G401 (cell line): ENCODE data around the gene CNTN1. TPM values are rescaled to one million over a fixed set of nuclear protein-coding genes. Genes with fewer than 3 reads are reported as not detected.
"Not testable (repeated sequence)": the region's sequence is repeated elsewhere in the genome, so short reads cannot be mapped to it uniquely, and the experiment has no call there.

Experiments used
- DNase-seq: peaks from one replicate; pipeline ENCODE4 v3.0.0-alpha.2; 2015; ENCODE audit warnings: low spot score
- in situ Hi-C: cut with HindIII; loops from 2 replicates; pipeline ENCODE4 v1.10.0; 2016; ENCODE audit warnings: low sequenced_read_pairs, mixed read lengths
- total RNA-seq: library from RNA; depleted of rRNA; stranded (reverse); fragments of >200 nt; shearing (Covaris generic); gene quantifications from 2 replicates; pipeline ENCODE4 v1.2.3, GENCODE V29; 2014

CNTN1 gene
- total RNA-seq, 1 experiment from 2014 or later: not detected

GRCh38 chr12:41061192-41061591 is 369.0 kb downstream of the CNTN1 start:
- in situ Hi-C loops: no loop called here
- peak; percentile 78 for DNase-seq

GRCh38 chr12:41064411-41064810 is 372.2 kb downstream of the CNTN1 start:
- DNase-seq: no peak
- in situ Hi-C loops: no loop called here

GRCh38 chr12:41067941-41068645 is 375.9 kb downstream of the CNTN1 start:
- DNase-seq: no peak
- in situ Hi-C loops: no loop called here

DNA sequence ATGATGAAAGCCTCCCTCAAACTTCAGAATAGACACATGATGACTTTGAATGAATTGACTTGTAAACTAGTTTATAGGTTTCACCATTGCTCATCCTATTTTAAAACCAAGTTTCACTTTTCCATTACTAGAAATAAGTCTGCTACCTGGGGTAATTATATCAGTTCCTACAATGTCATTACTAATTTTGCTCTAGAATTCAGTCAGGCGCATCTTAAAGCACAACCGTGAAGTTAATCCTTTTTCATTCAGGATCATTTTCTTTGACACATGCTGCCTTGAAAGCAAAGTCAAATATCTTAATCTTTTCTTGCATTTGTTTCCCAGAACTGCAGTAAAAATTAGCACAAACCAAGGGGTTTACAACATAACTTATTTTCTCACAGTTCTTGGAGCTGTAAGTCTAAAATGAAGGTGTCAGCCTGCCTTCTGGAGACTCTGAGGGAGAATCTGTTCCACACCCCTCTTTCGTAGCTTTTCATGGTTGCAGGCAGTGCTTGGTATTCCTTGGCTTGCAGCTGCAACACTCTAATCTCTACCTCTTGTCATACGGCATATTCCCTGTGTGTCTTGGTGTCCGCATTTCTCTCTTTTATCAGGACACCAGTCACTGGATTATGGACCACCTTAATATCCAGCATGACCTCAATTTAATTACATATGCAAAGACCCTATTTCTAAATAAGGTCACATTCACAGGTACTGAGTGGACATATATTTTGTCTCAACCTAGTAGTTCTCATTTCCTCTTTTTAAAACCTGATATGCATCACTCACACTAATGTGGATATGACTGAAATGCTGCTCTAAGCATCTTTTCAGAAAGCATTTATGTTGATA is 381.6 kb downstream of the CNTN1 start:
- in situ Hi-C loops: no loop called here
- peak; percentile 62 for DNase-seq

GRCh38 chr12:41074473-41074769 is 382.2 kb downstream of the CNTN1 start:
- in situ Hi-C loops: no loop called here
- no peak for DNase-seq

- in situ Hi-C loops: no loop called here
- no peak for DNase-seq
Observed at GRCh38 chr12:41076114-41076513, 383.9 kb downstream of the CNTN1 start.

DNA sequence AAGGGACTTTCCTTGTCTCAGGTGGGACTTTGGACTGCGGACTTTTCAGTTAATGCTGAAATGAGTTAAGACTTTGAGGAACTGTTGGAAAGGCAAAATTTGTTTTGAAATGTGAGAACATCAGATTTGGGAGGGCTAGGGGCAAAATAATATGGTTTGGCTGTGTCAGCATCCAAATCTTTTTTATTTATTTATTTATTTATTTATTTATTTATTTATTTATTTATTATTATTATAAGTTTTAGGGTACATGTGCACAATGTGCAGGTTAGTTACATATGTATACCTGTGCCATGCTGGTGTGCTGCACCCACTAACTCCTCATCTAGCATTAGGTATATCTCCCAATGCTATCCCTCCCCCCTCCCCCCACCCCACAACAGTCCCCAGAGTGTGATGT is 389.0 kb downstream of the CNTN1 start:
- in situ Hi-C loops, DNase-seq: not testable (repeated sequence)

DNA sequence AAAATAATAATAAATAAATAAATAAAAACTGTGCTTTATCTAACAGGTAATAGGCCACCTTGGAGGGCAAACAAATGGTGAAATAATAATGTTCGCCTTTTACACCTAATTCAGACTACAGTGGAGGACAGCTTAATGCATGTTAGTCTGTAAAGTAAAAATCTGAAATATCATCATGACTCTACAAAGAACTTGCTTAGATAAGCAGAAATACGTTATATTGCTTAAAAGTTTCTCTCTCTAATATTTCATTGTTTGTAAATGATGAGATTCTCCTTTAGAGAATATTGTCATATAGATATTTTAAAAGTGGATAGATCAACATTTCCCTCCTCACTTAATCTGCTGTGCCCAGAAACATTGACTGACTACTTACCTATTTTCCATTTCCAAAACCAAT is 397.2 kb downstream of the CNTN1 start:
- in situ Hi-C loops: no loop called here
- no peak for DNase-seq

- no peak for DNase-seq
- in situ Hi-C loops: no loop called here
Observed at GRCh38 chr12:41092115-41092514, 399.9 kb downstream of the CNTN1 start.

DNA sequence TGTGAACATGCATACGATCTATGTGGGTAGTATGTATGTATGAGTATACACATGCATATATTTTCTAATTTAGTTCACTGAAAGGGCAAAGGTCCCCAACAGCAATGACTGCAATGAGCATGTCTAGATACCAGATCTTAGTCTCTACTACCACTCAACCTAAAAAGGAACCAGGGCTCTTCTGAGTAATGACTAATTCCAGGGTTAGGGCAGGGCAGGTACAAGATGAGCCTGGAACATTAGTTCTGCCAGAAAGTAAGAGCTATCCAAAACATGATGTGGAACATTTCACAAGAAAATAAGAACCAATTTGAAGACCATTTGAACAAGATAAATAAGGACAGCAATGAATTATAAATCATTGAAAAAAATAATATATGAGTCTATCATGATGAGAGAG is 404.6 kb downstream of the CNTN1 start:
- DNase-seq: no peak
- in situ Hi-C loops: no loop called here

DNA sequence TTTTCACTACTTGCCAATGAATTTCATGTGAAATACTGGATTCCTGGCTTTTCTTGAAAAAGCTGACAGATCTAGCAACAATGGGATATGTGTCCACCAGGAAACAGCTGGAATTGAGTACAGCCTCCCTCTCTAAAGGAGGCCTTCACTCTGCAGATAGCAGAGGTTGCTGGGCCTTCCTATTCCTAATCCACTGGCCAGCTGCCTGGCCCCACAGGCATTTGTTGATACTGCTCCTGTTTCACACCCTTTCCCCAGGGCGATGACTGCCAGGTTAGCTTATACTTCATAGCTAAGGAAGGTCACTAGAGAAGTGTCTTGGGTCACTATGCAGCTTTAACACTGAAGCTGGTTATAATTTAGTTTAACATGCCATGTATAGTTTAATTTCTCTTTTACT is 408.3 kb downstream of the CNTN1 start:
- in situ Hi-C loops: no loop called here

DNA sequence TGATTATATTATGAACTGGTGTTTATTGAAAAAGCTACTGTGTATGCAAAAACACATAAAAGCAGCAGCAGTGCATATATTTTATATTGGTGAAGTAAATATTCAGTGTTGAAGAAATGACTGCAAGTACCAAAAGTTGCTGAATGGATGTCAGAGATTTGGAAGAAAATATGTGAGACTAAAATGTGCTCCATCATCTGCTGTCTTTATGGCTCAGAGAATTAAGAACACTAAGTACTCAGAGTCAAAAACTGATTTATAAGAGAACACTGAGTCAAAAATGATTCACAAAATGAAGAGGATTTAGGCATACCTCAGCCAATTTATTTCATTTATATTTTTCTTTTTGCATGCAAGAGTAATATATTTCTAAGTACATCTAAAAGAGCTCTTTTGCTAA is 409.6 kb downstream of the CNTN1 start:
- no peak for DNase-seq
- in situ Hi-C loops: no loop called here

More for the DNA sequence above, 408.3 kb downstream of the CNTN1 start:
- DNase-seq: no peak

- in situ Hi-C loops: no loop called here
- DNase-seq: no peak
Observed at GRCh38 chr12:41103614-41104013, 411.4 kb downstream of the CNTN1 start.

GRCh38 chr12:41106315-41106714 is 414.1 kb downstream of the CNTN1 start:
- in situ Hi-C loops: no loop called here
- DNase-seq: no peak

- peak; percentile 20 for DNase-seq
- in situ Hi-C loops: no loop called here
Observed at GRCh38 chr12:41108032-41108431, 415.8 kb downstream of the CNTN1 start.

DNA sequence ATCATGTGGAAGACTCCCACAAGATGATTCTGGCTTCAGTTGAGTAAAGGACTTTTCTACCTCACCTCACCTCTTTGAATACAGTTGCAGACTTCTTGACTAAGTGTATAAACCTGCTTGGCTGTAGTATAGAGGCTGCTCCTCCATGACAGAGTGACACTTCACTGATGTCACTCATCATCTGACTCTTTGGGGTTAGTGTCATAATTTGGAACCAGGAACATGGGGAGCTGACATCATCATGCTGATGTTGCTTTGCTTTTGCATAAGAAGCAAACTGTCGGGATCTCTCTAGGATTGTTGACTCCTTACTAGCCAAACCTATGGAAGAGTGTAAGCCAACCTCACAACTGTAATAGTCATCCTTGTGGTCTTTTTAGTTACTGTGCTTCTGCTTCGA is 420.7 kb downstream of the CNTN1 start:
- in situ Hi-C loops: no loop called here

DNA sequence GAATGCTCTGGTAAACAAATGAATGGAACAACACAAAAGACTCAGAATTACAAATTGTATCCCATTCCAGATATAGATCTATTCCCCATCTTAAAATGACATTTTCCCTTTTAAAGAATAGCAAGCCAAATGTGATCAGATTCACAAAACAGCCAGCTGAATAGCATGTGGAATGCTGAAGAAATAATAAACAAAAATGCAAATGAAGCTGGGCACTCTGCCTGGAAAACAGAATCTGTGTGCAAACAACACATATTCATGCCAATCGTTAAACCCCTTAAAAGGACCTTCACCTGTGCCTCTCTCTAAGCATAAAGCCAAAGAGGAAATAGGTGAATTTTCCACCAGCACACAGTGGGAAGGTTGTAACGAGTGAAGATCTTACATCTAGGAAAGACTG is 428.0 kb downstream of the CNTN1 start:
- in situ Hi-C loops: no loop called here
- DNase-seq: peak; percentile 24

More for the DNA sequence above, 420.7 kb downstream of the CNTN1 start:
- no peak for DNase-seq

- in situ Hi-C loops: no loop called here
- DNase-seq: no peak
Observed at GRCh38 chr12:41121374-41121773, 429.1 kb downstream of the CNTN1 start.
